ENCODE results near the gene MATCAP1. TPM values are rescaled to one million over a fixed set of nuclear protein-coding genes. Genes with fewer than 3 reads are reported as not detected.

The MATCAP1 gene
- total and polyA plus RNA-seq, 2 donors (not counting 1 experiment from before 2014, with no cell fraction given): 6.2 to 8.9 TPM

- H3K79me2 ChIP-seq (ENCODE audit: control insufficient read depth, insufficient read depth, low read length): no peaks in the 10 kb centered on the region
Measured at GRCh38 chr16:67158637-67159600, 24.8 kb downstream of the MATCAP1 start.

More at GRCh38 chr16:67158637-67159600, 24.8 kb downstream of the MATCAP1 start:
- CTCF ChIA-PET: interaction anchor here (0.6 to 2.3 kb wide), 9 partner anchors 10 to 252 kb away, joined by 3 to 15 read pairs (median 3); partner anchors contain the start of gene NOL3
- TF ChIP-seq EZH2 (IDR thresholded peaks at IDR 0.05; ENCODE audit: borderline replicate concordance, insufficient read depth, low read depth, low read length, poor library complexity, severe bottlenecking): no peak
- TF ChIP-seq CTCF (IDR thresholded peaks at IDR 0.05): no peak
- Histone ChIP-seq H3K4me1 (ENCODE audit: control insufficient read depth in 2 of 2, insufficient read depth in 2 of 2, low read length in 2 of 2) (peaks cover 52 to 71% of the 10 kb centered on the region in 2 donors), H2AFZ (ENCODE audit: insufficient read depth, low read depth, low read length, poor library complexity, severe bottlenecking) (peak overlapping the region; percentile 76), H3K4me3 (ENCODE audit: control extremely low read depth in 1 of 5, extremely low read depth in 1 of 5, insufficient read depth in 1 of 5, low read depth in 2 of 5, low read length in 4 of 5) (peak overlapping the region; percentile 59 to 98 (median 96)), H3K27me3 (replicated peaks in 1 of 4; ENCODE audit: control extremely low read depth in 1 of 4, control insufficient read depth in 3 of 4, insufficient read depth in 4 of 4, low read length in 3 of 4) (peaks cover 0 to 40% (median 19%) of the 10 kb centered on the region in 4 experiments), H4K20me1 (ENCODE audit: control insufficient read depth, insufficient read depth, low read length, poor library complexity, severe bottlenecking) (peaks cover 58% of the 10 kb centered on the region), H3K36me3 (replicated peaks in 1 of 2; ENCODE audit: control extremely low read depth in 1 of 2, control insufficient read depth in 1 of 2, extremely low read depth in 1 of 2, insufficient read depth in 2 of 2, low read length in 1 of 2) (no peaks in the 10 kb centered on the region), H3K4me2 (replicated peaks; ENCODE audit: low read depth, low read length, poor library complexity, severe bottlenecking) (peak overlapping the region; percentile 99), H3K9ac (ENCODE audit: low read length) (peak overlapping the region; percentile 98), H3K9me3 (ENCODE audit: control extremely low read depth in 1 of 3, control insufficient read depth in 2 of 3, insufficient read depth in 1 of 3, low read length in 2 of 3) (peaks cover 0 to 27% (median 0%) of the 10 kb centered on the region in 3 donors), H3K27ac (ENCODE audit: low read length in 2 of 2) (peak overlapping the region; percentile 97 to 99)
- H3K4me1 Mint-ChIP-seq: peaks cover 58% of the 10 kb centered on the region
- DNase-seq: peak; percentile 92
- intact Hi-C loops (cut with micrococcal nuclease): loop anchor here (1.0 kb wide), 5 partner anchors 24 to 182 kb away; partner anchors contain the start of genes CBFB, MATCAP1, PHAF1 and TMEM208
- peaks cover 16% of the 10 kb centered on the region for H3K27me3 Mint-ChIP-seq
- POLR2A ChIA-PET: interaction anchor here (0.6 to 1.1 kb wide), 6 partner anchors 8 to 143 kb away, joined by 3 to 5 read pairs (median 3); partner anchors contain the start of genes B3GNT9 and CBFB
- ATAC-seq (ENCODE audit: low read depth): peak; percentile 55
- no peaks in the 10 kb centered on the region for H3K9me3 Mint-ChIP-seq (ENCODE audit: insufficient read depth)
- H3K4me3 Mint-ChIP-seq: peak overlapping the region; percentile 92
- WGBS (ENCODE audit: insufficient coverage): under 1% methylated on average over 30 of the region's 34 CpGs
- H3K27ac Mint-ChIP-seq: peak overlapping the region; percentile 97

Measured in B cell (primary cell).